ENCODE data around the gene CTNND2. TPM values are rescaled to one million over a fixed set of nuclear protein-coding genes. Genes with fewer than 3 reads are reported as not detected.

CTNND2 gene
- total RNA-seq, 2 donors from 2014 or later = not detected

- no peaks in the 10 kb centered on the region for H3K4me1 Mint-ChIP-seq (ENCODE audit: low read depth)
- peaks cover 40% of the 10 kb centered on the region for H3K27me3 Mint-ChIP-seq (ENCODE audit: low read depth)
- no peak overlapping the region for H3K4me3 Mint-ChIP-seq
- DNase-seq (no peak), ATAC-seq (replicated peaks in 1 of 2) (no peak)
- no peaks in the 10 kb centered on the region for H3K36me3 Mint-ChIP-seq (ENCODE audit: insufficient read depth in 2 of 2)
- no peak overlapping the region for H3K27ac Mint-ChIP-seq
- H3K9me3 Mint-ChIP-seq = no peaks in the 10 kb centered on the region
Observed at GRCh38 chr5:11157132-11157531, 747.1 kb downstream of the CTNND2 start.

DNA sequence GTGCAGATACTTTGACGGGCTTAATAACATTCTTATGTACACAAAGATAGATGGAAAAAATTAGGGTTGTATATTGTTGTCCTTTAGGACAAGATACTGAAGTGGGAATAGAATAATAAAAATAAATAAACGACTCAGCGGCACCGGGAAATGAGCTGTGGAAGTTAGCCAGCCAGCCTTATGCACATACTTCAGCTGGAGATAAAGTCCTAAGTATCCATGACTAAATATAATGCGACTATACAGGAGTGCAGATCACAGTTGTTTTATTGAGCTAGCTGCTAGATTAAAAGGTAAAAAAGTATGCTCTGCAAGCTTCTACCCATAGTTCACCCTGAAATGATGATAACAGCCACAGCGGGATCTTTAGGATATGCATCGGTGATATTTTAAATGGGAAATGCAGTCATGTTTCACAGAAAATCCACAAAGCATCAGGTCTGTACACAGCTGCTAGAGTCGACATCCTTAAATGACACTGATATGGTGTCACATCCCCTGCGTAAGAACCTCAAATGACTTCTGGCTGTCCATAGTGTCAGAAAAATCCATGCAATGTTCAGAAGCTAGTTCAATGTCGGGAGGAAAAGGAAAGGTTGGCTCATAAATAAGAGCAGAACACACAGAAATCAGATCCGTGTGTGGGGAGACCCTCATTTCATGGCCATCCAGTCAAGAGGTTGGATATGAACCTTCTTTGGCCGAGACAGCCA, 750.4 kb downstream of the CTNND2 start:
- Mint-ChIP-seq H3K27ac (no peak overlapping the region), H3K4me3 (no peak overlapping the region), H3K36me3 (ENCODE audit: insufficient read depth in 2 of 2) (no peaks in the 10 kb centered on the region), H3K4me1 (ENCODE audit: low read depth) (no peaks in the 10 kb centered on the region), H3K9me3 (no peaks in the 10 kb centered on the region), H3K27me3 (ENCODE audit: low read depth) (peaks cover 43% of the 10 kb centered on the region)
- ATAC-seq (replicated peaks in 1 of 2) (no peak), DNase-seq (no peak)

DNA sequence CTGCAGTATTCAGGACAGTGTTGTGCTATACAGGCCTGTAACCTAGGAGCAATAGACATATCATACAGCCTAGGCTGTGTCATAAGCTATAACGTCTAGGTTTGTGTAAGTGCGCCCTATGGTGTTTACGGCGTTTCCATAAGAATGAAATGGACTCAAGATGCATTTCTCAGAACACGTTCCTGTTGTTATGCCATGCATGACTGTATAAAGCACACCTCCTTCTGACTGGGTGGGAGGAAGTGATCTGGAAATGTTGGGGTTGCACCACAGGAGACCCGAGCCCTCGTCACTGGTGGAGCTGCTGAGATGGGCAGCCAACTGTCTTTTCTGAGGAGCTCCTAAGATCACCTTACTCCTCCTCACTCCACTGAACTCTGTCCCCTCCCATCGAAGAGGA, 751.9 kb downstream of the CTNND2 start:
- Mint-ChIP-seq H3K9me3 (no peaks in the 10 kb centered on the region), H3K36me3 (ENCODE audit: insufficient read depth in 2 of 2) (no peaks in the 10 kb centered on the region), H3K4me1 (ENCODE audit: low read depth) (no peaks in the 10 kb centered on the region)

DNA sequence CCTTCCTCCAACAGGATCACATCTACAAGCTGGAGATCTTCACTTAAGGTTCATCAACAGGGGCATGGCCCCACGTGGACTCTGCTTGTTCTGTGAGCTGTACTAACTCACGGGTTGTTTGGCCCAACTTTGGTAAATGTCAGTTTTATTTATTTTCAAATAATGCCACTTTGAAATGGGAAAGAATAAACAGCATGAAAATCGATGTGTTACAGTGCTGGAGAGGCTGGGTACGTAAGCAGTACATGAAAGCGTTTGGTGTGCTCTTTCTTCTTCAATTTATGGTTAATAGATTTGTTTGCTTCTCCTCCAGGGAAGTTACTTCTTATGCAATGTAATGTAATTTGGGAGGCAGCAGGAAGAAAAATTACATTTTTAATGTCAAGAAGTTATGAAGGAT, 753.3 kb downstream of the CTNND2 start:
- Mint-ChIP-seq H3K36me3 (ENCODE audit: insufficient read depth in 2 of 2) (no peaks in the 10 kb centered on the region), H3K4me1 (ENCODE audit: low read depth) (no peaks in the 10 kb centered on the region), H3K4me3 (no peak overlapping the region), H3K27ac (no peak overlapping the region), H3K9me3 (no peaks in the 10 kb centered on the region), H3K27me3 (ENCODE audit: low read depth) (peaks cover 53% of the 10 kb centered on the region)
- DNase-seq = no peak
- ATAC-seq (replicated peaks in 1 of 2) = no peak

More for the DNA sequence above, 751.9 kb downstream of the CTNND2 start:
- peaks cover 48% of the 10 kb centered on the region for H3K27me3 Mint-ChIP-seq (ENCODE audit: low read depth)
- ATAC-seq (replicated peaks in 1 of 2) = no peak
- no peak overlapping the region for H3K4me3 Mint-ChIP-seq
- no peak overlapping the region for H3K27ac Mint-ChIP-seq
- DNase-seq = no peak

- peaks cover 5% of the 10 kb centered on the region for H3K4me1 Mint-ChIP-seq (ENCODE audit: low read depth)
- no peak overlapping the region for H3K27ac Mint-ChIP-seq
- H3K4me3 Mint-ChIP-seq = no peak overlapping the region
- ATAC-seq (replicated peaks in 1 of 2) (no peak), DNase-seq (no peak)
- no peaks in the 10 kb centered on the region for H3K36me3 Mint-ChIP-seq (ENCODE audit: insufficient read depth in 2 of 2)
- peaks cover 53% of the 10 kb centered on the region for H3K27me3 Mint-ChIP-seq (ENCODE audit: low read depth)
- H3K9me3 Mint-ChIP-seq = no peaks in the 10 kb centered on the region
Observed at GRCh38 chr5:11148810-11149539, 755.3 kb downstream of the CTNND2 start.

- H3K4me3 Mint-ChIP-seq = no peak overlapping the region
- H3K27ac Mint-ChIP-seq = no peak overlapping the region
- H3K36me3 Mint-ChIP-seq (ENCODE audit: insufficient read depth in 2 of 2) = no peaks in the 10 kb centered on the region
- H3K4me1 Mint-ChIP-seq (ENCODE audit: low read depth) = peaks cover 15% of the 10 kb centered on the region
- DNase-seq (no peak), ATAC-seq (replicated peaks in 1 of 2) (no peak)
- H3K9me3 Mint-ChIP-seq = peaks cover 0 to 2% of the 10 kb centered on the region in 2 donors
- peaks cover 65% of the 10 kb centered on the region for H3K27me3 Mint-ChIP-seq (ENCODE audit: low read depth)
Observed at GRCh38 chr5:11146171-11146570, 758.1 kb downstream of the CTNND2 start.

- ATAC-seq (replicated peaks in 1 of 2) (peak; percentile 55 to 97), DNase-seq (peak in 1 of 2 donors; percentile 83)
- Mint-ChIP-seq H3K27ac (no peak overlapping the region), H3K27me3 (ENCODE audit: low read depth) (peaks cover 52% of the 10 kb centered on the region), H3K36me3 (ENCODE audit: insufficient read depth in 2 of 2) (no peaks in the 10 kb centered on the region), H3K4me1 (ENCODE audit: low read depth) (peaks cover 15% of the 10 kb centered on the region), H3K9me3 (peaks cover 0 to 2% of the 10 kb centered on the region in 2 donors), H3K4me3 (no peak overlapping the region)
Observed at GRCh38 chr5:11143456-11144267, 760.6 kb downstream of the CTNND2 start.

- H3K27ac Mint-ChIP-seq = no peak overlapping the region
- H3K4me3 Mint-ChIP-seq = no peak overlapping the region
- peaks cover 27% of the 10 kb centered on the region for H3K27me3 Mint-ChIP-seq (ENCODE audit: low read depth)
- peaks cover 14% of the 10 kb centered on the region for H3K4me1 Mint-ChIP-seq (ENCODE audit: low read depth)
- ATAC-seq (replicated peaks in 1 of 2) (no peak), DNase-seq (no peak)
- no peaks in the 10 kb centered on the region for H3K36me3 Mint-ChIP-seq (ENCODE audit: insufficient read depth in 2 of 2)
- H3K9me3 Mint-ChIP-seq = peaks cover 0 to 2% of the 10 kb centered on the region in 2 donors
Observed at GRCh38 chr5:11139217-11139865, 764.9 kb downstream of the CTNND2 start.

- Mint-ChIP-seq H3K4me1 (ENCODE audit: low read depth) (no peaks in the 10 kb centered on the region), H3K36me3 (ENCODE audit: insufficient read depth in 2 of 2) (no peaks in the 10 kb centered on the region), H3K9me3 (no peaks in the 10 kb centered on the region)
Observed at GRCh38 chr5:11130131-11130530, 774.1 kb downstream of the CTNND2 start.

GRCh38 chr5:11128021-11128420, 776.2 kb downstream of the CTNND2 start:
- H3K27ac Mint-ChIP-seq = no peak overlapping the region
- peaks cover 12% of the 10 kb centered on the region for H3K27me3 Mint-ChIP-seq (ENCODE audit: low read depth)
- no peak overlapping the region for H3K4me3 Mint-ChIP-seq
- no peaks in the 10 kb centered on the region for H3K36me3 Mint-ChIP-seq (ENCODE audit: insufficient read depth in 2 of 2)
- no peaks in the 10 kb centered on the region for H3K9me3 Mint-ChIP-seq
- ATAC-seq (replicated peaks in 1 of 2) (peak in 1 of 2 donors; percentile 47), DNase-seq (no peak)
- no peaks in the 10 kb centered on the region for H3K4me1 Mint-ChIP-seq (ENCODE audit: low read depth)

More at GRCh38 chr5:11130131-11130530, 774.1 kb downstream of the CTNND2 start:
- Mint-ChIP-seq H3K27ac (no peak overlapping the region), H3K27me3 (ENCODE audit: low read depth) (peaks cover 7% of the 10 kb centered on the region), H3K4me3 (no peak overlapping the region)
- no peak for DNase-seq
- ATAC-seq (replicated peaks in 1 of 2) = no peak

DNA sequence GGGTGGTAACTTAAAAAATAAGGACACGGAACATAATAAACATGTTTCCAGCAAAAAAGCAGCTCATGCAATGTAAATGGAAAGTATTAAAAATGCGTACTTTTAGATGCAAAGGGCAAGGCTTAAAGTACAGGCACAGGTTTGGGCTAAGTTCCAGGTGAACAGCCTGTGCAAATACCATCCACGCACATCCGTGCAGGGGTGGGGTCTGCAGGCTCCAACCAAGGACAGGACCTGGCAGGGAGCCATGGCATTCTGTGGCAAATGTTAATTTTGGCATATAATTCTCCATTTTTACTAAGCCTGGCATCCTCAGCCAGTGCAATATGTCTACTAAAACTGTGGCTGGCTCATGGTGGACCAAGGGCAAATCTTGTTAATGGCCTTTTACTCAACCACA, 777.4 kb downstream of the CTNND2 start:
- no peak overlapping the region for H3K4me3 Mint-ChIP-seq
- no peaks in the 10 kb centered on the region for H3K4me1 Mint-ChIP-seq (ENCODE audit: low read depth)
- no peaks in the 10 kb centered on the region for H3K9me3 Mint-ChIP-seq
- no peaks in the 10 kb centered on the region for H3K36me3 Mint-ChIP-seq (ENCODE audit: insufficient read depth in 2 of 2)
- ATAC-seq (replicated peaks in 1 of 2) (no peak), DNase-seq (no peak)
- no peak overlapping the region for H3K27ac Mint-ChIP-seq
- peaks cover 12% of the 10 kb centered on the region for H3K27me3 Mint-ChIP-seq (ENCODE audit: low read depth)

GRCh38 chr5:11121885-11122284, 782.4 kb downstream of the CTNND2 start:
- Mint-ChIP-seq H3K36me3 (ENCODE audit: insufficient read depth in 2 of 2) (no peaks in the 10 kb centered on the region), H3K27ac (no peak overlapping the region), H3K4me3 (no peak overlapping the region), H3K9me3 (no peaks in the 10 kb centered on the region), H3K27me3 (ENCODE audit: low read depth) (peaks cover 12% of the 10 kb centered on the region), H3K4me1 (ENCODE audit: low read depth) (no peaks in the 10 kb centered on the region)
- ATAC-seq (replicated peaks in 1 of 2) (no peak), DNase-seq (no peak)

- no peak overlapping the region for H3K4me3 Mint-ChIP-seq
- no peaks in the 10 kb centered on the region for H3K4me1 Mint-ChIP-seq (ENCODE audit: low read depth)
- ATAC-seq (replicated peaks in 1 of 2) = no peak
- no peaks in the 10 kb centered on the region for H3K27me3 Mint-ChIP-seq (ENCODE audit: low read depth)
- no peak overlapping the region for H3K27ac Mint-ChIP-seq
- peaks cover 0 to 1% of the 10 kb centered on the region in 2 donors for H3K9me3 Mint-ChIP-seq
- DNase-seq = no peak
- H3K36me3 Mint-ChIP-seq (ENCODE audit: insufficient read depth in 2 of 2) = no peaks in the 10 kb centered on the region
Observed at GRCh38 chr5:11110128-11110527, 794.1 kb downstream of the CTNND2 start.

Measured in activated T-cell treated with anti-CD3 and anti-CD28 coated beads, Interleukin-2, amount 50 U/mL, for 72 hours (primary cell).